ENCODE data around the gene RAB12. TPM values are rescaled to one million over a fixed set of nuclear protein-coding genes. Genes with fewer than 3 reads are reported as not detected.
"Not testable (repeated sequence)": the region's sequence is repeated elsewhere in the genome, so short reads cannot be mapped to it uniquely, and the experiment has no call there.

Gene RAB12
- total and polyA plus RNA-seq, 2 of the 8 experiments (the other 6 are each of a cell fraction or from before 2014, with no cell fraction given): 19.7 to 45.9 TPM

- not testable (repeated sequence) for FAIRE-seq; H4K20me1 ChIP-seq (replicated peaks in 1 of 2; ENCODE audit: control insufficient read depth in 1 of 2, insufficient read depth in 2 of 2, low read length in 2 of 2)
These were observed 35.5 kb upstream of the RAB12 start for GRCh38 chr18:8573766-8574165.

More at GRCh38 chr18:8573766-8574165, 35.5 kb upstream of the RAB12 start:
- H4K8ac ChIP-seq (ENCODE audit: extremely low read depth, insufficient read depth, low read length); H3K79me1 ChIP-seq (ENCODE audit: low read depth, low read length); H3K18ac ChIP-seq (ENCODE audit: extremely low read depth, low read length); H3K79me2 ChIP-seq (ENCODE audit: control insufficient read depth in 1 of 2, insufficient read depth in 2 of 2, low read length in 2 of 2); H2AK5ac ChIP-seq (ENCODE audit: low read depth, low read length); H2BK20ac ChIP-seq (ENCODE audit: low read length); H4K91ac ChIP-seq (replicated peaks; ENCODE audit: insufficient read length, low read length); H3K23ac ChIP-seq (ENCODE audit: insufficient read length); H3K4me2 ChIP-seq (ENCODE audit: insufficient read depth in 1 of 2, low read depth in 2 of 2, low read length in 2 of 2); H4K5ac ChIP-seq (ENCODE audit: insufficient read length, low read depth, low read length); H3K9ac ChIP-seq (replicated peaks in 1 of 4; ENCODE audit: extremely low read depth in 1 of 4, low read depth in 3 of 4, low read length in 3 of 4); H2BK12ac ChIP-seq (ENCODE audit: low read depth, low read length); H3K14ac ChIP-seq (ENCODE audit: insufficient read length); CTCF ChIA-PET (ENCODE audit: partially characterized antibody); H2BK5ac ChIP-seq (ENCODE audit: low read depth, low read length); H2BK120ac ChIP-seq (replicated peaks; ENCODE audit: low read depth, low read length); H3K36me3 ChIP-seq (ENCODE audit: control insufficient read depth in 2 of 4, insufficient read depth in 4 of 4, low read length in 3 of 4); H3K4me3 ChIP-seq (ENCODE audit: extremely low read depth in 1 of 4, insufficient read depth in 2 of 4, low read depth in 3 of 4, low read length in 4 of 4); H3K27ac ChIP-seq (ENCODE audit: low read depth, low read length); H3K4me1 ChIP-seq (replicated peaks in 1 of 4; ENCODE audit: control insufficient read depth in 3 of 4, insufficient read depth in 4 of 4, low read length in 3 of 4); H2BK15ac ChIP-seq (ENCODE audit: low read length); H2AFZ ChIP-seq (ENCODE audit: low read length); H3K23me2 ChIP-seq (ENCODE audit: low read depth, low read length); H3K4ac ChIP-seq (replicated peaks; ENCODE audit: insufficient read length, low read depth, low read length); H3K9me3 ChIP-seq (ENCODE audit: insufficient read depth in 2 of 2, low read depth in 1 of 2, low read length in 1 of 2); POLR2A ChIA-PET (ENCODE audit: partially characterized antibody); H3K56ac ChIP-seq (replicated peaks; ENCODE audit: insufficient read length, low read depth, low read length); H3K27me3 ChIP-seq (replicated peaks in 1 of 4; ENCODE audit: control insufficient read depth in 3 of 4, extremely low read depth in 1 of 4, insufficient read depth in 3 of 4, low read length in 3 of 4); DNase-seq (ENCODE audit: low read depth in 1 of 2, low spot score in 2 of 2): not testable (repeated sequence)
- 100% methylated on average over 1 of the region's 1 CpG; no CpG with 5 or more reads in 1 of the 2 experiments for WGBS, 2 experiments (ENCODE audit: extremely low coverage in 1 of 2, insufficient coverage in 1 of 2, insufficient read length in 1 of 2, insufficient replicate concordance in 2 of 2, low coverage in 1 of 2, low lambda C conversion rate in 2 of 2, missing lambda C conversion rate in 1 of 2)
